Heart right ventricle (tissue), 16 donors: ENCODE results near the gene RGR. TPM values are rescaled to one million over a fixed set of nuclear protein-coding genes. Genes with fewer than 3 reads are reported as not detected.

Experiments used
- ATAC-seq, 8 donors: fragments of 200-7000 bp; cut with Tn5 transposase; one replicate each; pipeline ENCODE4 v1.9.1; 2020; ENCODE audit warnings: mild to moderate bottlenecking in 8 of 8, moderate library complexity in 8 of 8, moderate number of reproducible peaks in 1 of 8
- DNase-seq, 2 donors: peaks; one replicate each; pipeline ENCODE4 v3.0.0-alpha.2; 2020
- H3K27ac ChIP-seq, 10 donors: fragments of 200-600 bp; sonication (generic) in 2 of 10; one replicate each; pipeline versions ENCODE4 v1.5.0 to v1.8.0; 2020 to 2022; ENCODE audit warnings: mild to moderate bottlenecking in 3 of 10
- H3K27me3 ChIP-seq, 7 donors: fragments of 200-600 bp; one replicate each; pipeline ENCODE4 v1.8.0; 2021 to 2022; ENCODE audit warnings: mild to moderate bottlenecking in 2 of 7
- H3K36me3 ChIP-seq, 9 donors: fragments of 200-600 bp; sonication (generic) in 1 of 9; one replicate each; pipeline versions ENCODE4 v1.5.0 to v1.8.0; 2020 to 2022; ENCODE audit warnings: mild to moderate bottlenecking in 2 of 9
- H3K4me1 ChIP-seq, 9 donors: fragments of 200-600 bp; sonication (generic) in 1 of 9; one replicate each; pipeline versions ENCODE4 v1.5.0 to v1.8.0; 2020 to 2022; ENCODE audit warnings: mild to moderate bottlenecking in 4 of 9
- H3K4me3 ChIP-seq, 10 donors: fragments of 200-600 bp; sonication (generic) in 2 of 10; one replicate each; pipeline versions ENCODE4 v1.5.0 to v1.8.0; 2020 to 2022; ENCODE audit warnings: mild to moderate bottlenecking in 7 of 10, moderate library complexity in 2 of 10
- H3K9me3 ChIP-seq, 11 donors: fragments of 200-600 bp in 10 of 11; sonication (generic) in 2 of 11; one replicate each; pipeline versions ENCODE4 v1.5.0 to v1.8.0; 2013 to 2022; ENCODE audit warnings: mild to moderate bottlenecking in 2 of 11, control low read depth in 1 of 11, moderate library complexity in 1 of 11
- WGBS, 2 donors: extraction: QIAGEN DNeasy Blood & Tissue Kit; methylation state at CpG; one replicate each; pipeline ENCODE4 v1.1.7; 2013; ENCODE audit warnings: inconsistent platforms in 1 of 2; 5-methylcytosine and 5-hydroxymethylcytosine counted together
- intact Hi-C, 10 donors: fragments of 100-400 bp; cut with DNase I; formaldehyde crosslinking; loops; one replicate each; pipeline versions ENCODE4 v1.11.1 to v1.14.2; 2022
- polyA plus RNA-seq, 2 donors: library from polyadenylated mRNA; stranded (reverse); fragments of 200-250 nt; gene quantifications; one replicate each; pipeline ENCODE4 v1.2.3, GENCODE V29; 2013
- total RNA-seq, 10 donors: library from RNA; stranded (reverse); fragmentation: NEBNext Ultra II Directional in 3 of 10; extraction: Animal tissue kit (Norgen Biotek cat#: 25700) in 3 of 10; gene quantifications; one replicate each; pipeline versions ENCODE4 v1.2.1 to v1.2.4, GENCODE V29; 2021 to 2023
- TF ChIP-seq, protein P1 (sequence below), 9 donors: fragments of 200-600 bp; sonication (generic) in 2 of 9; IDR thresholded peaks; one replicate each; pipeline versions ENCODE4 v1.5.0 to v1.8.0; 2021 to 2022; ENCODE audit warnings: antibody characterized with exemption in 9 of 9, mild to moderate bottlenecking in 5 of 9, moderate library complexity in 1 of 9
- donor health status: Arrhythmogenic right ventricular cardiomyopathy.
- donor health status: ischemic (EF 13 %, LVEDD 7.1; RV severe dilation, severe dysfunction).
- donor health status: healthy with polysubstance abuse.
- donor health status: DM: no; HTN: yes; CAD: no.
- donor health status: DM: no; HTN: no; CAD: no.
- donor health status: ischemic (EF 25% LVEDD 6.9; RV normal size, moderate dysfunction).
- donor health status: ischemic (EF 25% LVEDD 5.7; RV mildly dilated, moderate dysfunction).
- donor health status: healthy.
- donor health status: DM: yes; HTN: yes; CAD: no.
- donor health status: Ischemic cardiomyopathy.
- donor health status: ischemic (EF 35%, LVEDD 5.7; RV mildly dilated, moderate dysfunction).
- donor health status: nonischemic (EF 11% LVEDD 7.7; RV severe dilation, severe dysfunction).
- donor health status: DM: yes; HTN: yes; CAD: no.
- donor health status: PGD.
- donor health status: ischemic (EF 29% LVEDD 5.4; RV normal size, mild dysfunction).
- donor health status: nonischemic (EF 23%, LVEDD 6.1; RV moderate dilation, normal function).

The RGR gene
- total and polyA plus RNA-seq, 12 donors: 0.13 to 4.0 (median 0.53) TPM; not detected in 5

- ATAC-seq (no peak), DNase-seq (no peak)
- TF ChIP-seq, protein P1, sequence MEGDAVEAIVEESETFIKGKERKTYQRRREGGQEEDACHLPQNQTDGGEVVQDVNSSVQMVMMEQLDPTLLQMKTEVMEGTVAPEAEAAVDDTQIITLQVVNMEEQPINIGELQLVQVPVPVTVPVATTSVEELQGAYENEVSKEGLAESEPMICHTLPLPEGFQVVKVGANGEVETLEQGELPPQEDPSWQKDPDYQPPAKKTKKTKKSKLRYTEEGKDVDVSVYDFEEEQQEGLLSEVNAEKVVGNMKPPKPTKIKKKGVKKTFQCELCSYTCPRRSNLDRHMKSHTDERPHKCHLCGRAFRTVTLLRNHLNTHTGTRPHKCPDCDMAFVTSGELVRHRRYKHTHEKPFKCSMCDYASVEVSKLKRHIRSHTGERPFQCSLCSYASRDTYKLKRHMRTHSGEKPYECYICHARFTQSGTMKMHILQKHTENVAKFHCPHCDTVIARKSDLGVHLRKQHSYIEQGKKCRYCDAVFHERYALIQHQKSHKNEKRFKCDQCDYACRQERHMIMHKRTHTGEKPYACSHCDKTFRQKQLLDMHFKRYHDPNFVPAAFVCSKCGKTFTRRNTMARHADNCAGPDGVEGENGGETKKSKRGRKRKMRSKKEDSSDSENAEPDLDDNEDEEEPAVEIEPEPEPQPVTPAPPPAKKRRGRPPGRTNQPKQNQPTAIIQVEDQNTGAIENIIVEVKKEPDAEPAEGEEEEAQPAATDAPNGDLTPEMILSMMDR (IDR thresholded peaks at IDR 0.05): no peak
- Histone ChIP-seq H3K27me3 (peaks cover 10 to 36% (median 30%) of the 10 kb centered on the region in 7 donors), H3K9me3 (no peaks in the 10 kb centered on the region), H3K36me3 (no peaks in the 10 kb centered on the region), H3K27ac (no peak overlapping the region), H3K4me3 (no peak overlapping the region), H3K4me1 (peaks cover 4 to 28% (median 12%) of the 10 kb centered on the region in 9 donors)
- intact Hi-C loops: no loop called here
- 80 to 88% methylated on average over 7 of the region's 7 CpGs for WGBS, 2 donors
These were observed 46.5 kb upstream of the RGR start for GRCh38 chr10:84198206-84198915.

GRCh38 chr10:84200537-84201243, 44.2 kb upstream of the RGR start:
- intact Hi-C loops: loop anchor here in 3 of 10 donors (5.0 to 10.0 kb wide), 3 partner anchors 43 to 56 kb away; no protein-coding TSS in a partner anchor
- no peak for DNase-seq
- peaks cover 0 to 11% (median 0%) of the 10 kb centered on the region in 9 donors for H3K4me1 ChIP-seq
- H3K27ac ChIP-seq: no peak overlapping the region
- 61 to 62% methylated on average over 11 of the region's 11 CpGs for WGBS, 2 donors
- TF ChIP-seq, protein P1 (IDR thresholded peaks at IDR 0.05): no peak
- peaks cover 0 to 15% (median 7%) of the 10 kb centered on the region in 7 donors for H3K27me3 ChIP-seq
- no peaks in the 10 kb centered on the region for H3K9me3 ChIP-seq
- H3K4me3 ChIP-seq: no peak overlapping the region
- H3K36me3 ChIP-seq: no peaks in the 10 kb centered on the region
- no peak for ATAC-seq

GRCh38 chr10:84201244-84201606, 43.6 kb upstream of the RGR start:
- no peak overlapping the region for H3K4me3 ChIP-seq
- TF ChIP-seq, protein P1 (IDR thresholded peaks at IDR 0.05): no peak
- intact Hi-C loops: loop anchor here in 3 of 10 donors (5.0 to 10.0 kb wide), 3 partner anchors 44 to 56 kb away; no protein-coding TSS in a partner anchor
- H3K9me3 ChIP-seq: no peaks in the 10 kb centered on the region
- H3K4me1 ChIP-seq: peaks cover 0 to 11% (median 0%) of the 10 kb centered on the region in 9 donors
- H3K27me3 ChIP-seq: peaks cover 0 to 13% (median 1%) of the 10 kb centered on the region in 7 donors
- no peak for ATAC-seq
- WGBS, 2 donors: 46 to 56% methylated on average over 6 of the region's 6 CpGs
- no peaks in the 10 kb centered on the region for H3K36me3 ChIP-seq
- DNase-seq: no peak
- no peak overlapping the region for H3K27ac ChIP-seq

DNA sequence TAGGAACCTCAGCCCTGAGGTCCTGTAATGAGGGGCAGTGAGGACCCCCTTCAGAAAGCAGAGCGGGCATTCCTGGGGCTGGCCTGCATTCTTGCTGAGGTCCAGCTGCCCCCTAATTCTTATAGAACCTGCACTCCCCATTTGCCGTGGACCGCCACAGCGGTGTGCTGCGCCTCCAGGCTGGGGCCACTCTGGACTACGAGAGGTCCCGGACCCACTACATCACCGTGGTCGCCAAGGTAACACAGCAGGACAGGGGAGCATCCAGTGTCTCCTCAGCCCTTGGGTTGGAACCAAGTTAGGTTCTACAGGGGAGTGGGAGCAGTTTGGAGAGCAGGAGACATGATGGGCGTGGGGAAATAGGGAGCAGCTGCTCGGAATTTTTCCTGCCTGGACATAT, 43.2 kb upstream of the RGR start:
- Histone ChIP-seq H3K4me3 (no peak overlapping the region), H3K36me3 (no peaks in the 10 kb centered on the region), H3K27me3 (peaks cover 0 to 14% (median under 1%) of the 10 kb centered on the region in 7 donors), H3K4me1 (peaks cover 0 to 7% (median 0%) of the 10 kb centered on the region in 9 donors), H3K27ac (no peak overlapping the region), H3K9me3 (no peaks in the 10 kb centered on the region)
- DNase-seq (no peak), ATAC-seq (no peak)
- intact Hi-C loops: loop anchor here in 3 of 10 donors (5.0 to 10.0 kb wide), 3 partner anchors 44 to 57 kb away; no protein-coding TSS in a partner anchor
- TF ChIP-seq, protein P1 (IDR thresholded peaks at IDR 0.05): no peak
- 90 to 93% methylated on average over 11 of the region's 11 CpGs for WGBS, 2 donors
